Measurements from ENCODE around the gene JAG2.

The JAG2 gene

DNA sequence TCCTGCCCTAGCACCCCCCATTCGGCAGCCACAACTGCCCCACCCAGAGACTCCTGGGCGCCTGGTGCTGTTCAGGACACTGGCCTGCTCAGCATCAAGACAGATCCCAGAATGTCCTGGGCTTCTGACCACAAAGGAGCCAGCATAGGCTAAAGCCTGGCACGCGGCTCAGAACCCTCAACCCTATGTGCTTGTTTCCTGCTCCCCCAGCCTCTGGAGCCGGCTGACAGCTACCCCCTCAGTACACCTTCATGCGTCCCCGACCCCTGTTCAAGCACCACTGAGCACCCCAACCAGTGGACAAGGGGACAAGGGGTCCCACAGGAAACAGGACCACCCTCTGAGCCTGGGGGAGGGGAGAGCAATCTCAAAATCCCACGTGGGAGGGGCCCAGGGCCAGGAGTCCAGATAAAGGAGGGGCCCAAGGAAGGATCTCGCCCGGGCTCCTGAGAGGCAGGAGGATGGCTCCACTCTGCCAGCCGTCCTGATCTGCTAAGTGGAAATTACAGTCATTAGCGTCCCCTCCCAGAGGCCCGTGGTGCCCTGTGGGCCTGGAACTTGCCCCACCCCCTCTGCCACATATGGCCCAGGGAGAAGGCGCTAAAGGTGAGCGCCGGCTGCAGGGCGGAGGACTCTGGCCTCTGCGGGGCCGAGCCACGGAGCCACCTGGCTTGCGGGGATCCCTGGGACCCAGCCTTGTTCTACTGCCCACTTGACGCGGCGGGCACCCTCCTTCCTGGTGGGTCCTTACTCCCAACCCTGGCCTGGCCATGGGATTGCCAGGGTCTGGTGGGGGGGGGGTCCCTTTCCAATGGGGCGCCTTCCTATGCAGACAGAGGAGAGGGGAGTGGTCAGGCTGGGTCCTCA lies 76.2 kb downstream of the JAG2 start:
- DNase-seq (ENCODE audit: low read depth, low spot score): no peak

DNA sequence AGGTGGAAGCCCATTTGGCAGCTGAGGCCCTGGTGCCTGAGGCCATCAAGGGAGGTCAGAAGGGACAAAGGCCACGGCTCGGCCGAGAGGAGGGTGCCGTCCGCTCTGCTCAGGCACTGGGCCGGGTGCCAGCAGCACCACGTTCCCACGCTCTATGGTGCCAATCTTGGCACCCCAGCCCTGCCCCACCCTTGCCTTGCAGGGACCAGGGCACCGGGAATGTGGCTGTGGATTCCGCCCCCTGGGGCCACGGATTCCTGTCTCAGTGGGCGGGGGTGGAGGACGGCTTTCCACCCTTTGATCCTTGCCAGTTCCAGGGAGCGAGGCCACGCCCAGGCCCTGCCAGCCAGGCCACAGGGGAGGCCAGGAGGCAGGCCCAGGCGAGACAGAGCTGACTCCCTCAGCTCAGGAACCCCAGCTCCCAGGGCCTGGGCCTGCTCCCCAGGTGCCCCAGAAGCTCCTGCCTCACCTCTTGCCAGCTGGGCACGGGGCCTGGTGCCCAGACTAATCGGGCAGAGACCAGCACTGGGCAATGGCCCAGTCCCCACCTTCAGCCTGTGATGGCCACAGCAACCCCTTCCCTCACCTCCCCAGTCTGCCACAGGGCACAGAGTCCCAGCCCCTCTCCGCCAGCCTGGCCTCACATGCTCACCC lies 76.9 kb downstream of the JAG2 start:
- no peak for DNase-seq (ENCODE audit: low read depth, low spot score)

DNA sequence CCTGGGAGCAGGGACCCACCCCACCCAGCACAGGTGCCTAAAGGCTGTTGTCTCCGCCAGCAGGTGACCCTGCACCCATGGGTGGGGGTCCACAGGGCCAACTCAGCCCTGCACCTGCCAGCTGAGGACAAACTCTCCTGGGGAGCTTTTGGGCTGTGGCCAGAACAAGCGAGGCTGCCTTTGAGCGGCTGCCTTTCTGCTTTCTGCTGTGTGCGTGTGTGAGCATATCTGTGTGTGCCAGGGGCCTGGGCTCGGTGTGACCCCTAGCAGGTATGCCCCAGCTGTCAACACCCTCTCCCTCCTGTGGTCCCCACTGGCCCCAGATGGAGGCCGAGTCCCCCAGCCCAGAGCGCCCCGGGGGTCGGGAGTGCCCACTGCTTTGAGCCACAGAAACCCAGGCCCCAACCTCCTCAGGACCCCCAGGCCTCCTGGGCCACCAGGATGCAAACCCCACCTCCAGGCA lies 77.5 kb downstream of the JAG2 start:
- DNase-seq (ENCODE audit: low read depth, low spot score): no peak
